H9 (cell line): Measurements from ENCODE around the gene LRP3. TPM values are rescaled to one million over a fixed set of nuclear protein-coding genes. Genes with fewer than 3 reads are reported as not detected.

Source experiments
- DNase-seq: peaks from one replicate; pipeline ENCODE4 v3.0.0-alpha.2; 2017
- H2AFZ ChIP-seq: one replicate; pipeline ENCODE4 v1.6.1; 2013; ENCODE audit warnings: mild to moderate bottlenecking, low read length, control low read depth, moderate library complexity
- H2AK5ac ChIP-seq: 2 replicates; pipeline ENCODE4 v1.6.1; 2013; ENCODE audit warnings: low read length, control low read depth, mixed read lengths; ENCODE audit not compliant: insufficient read length
- H2BK120ac ChIP-seq: one replicate; pipeline ENCODE4 v1.6.1; 2013; ENCODE audit warnings: low read depth, mild to moderate bottlenecking, low read length, control low read depth, inconsistent platforms; ENCODE audit not compliant: poor library complexity, severe bottlenecking
- H2BK12ac ChIP-seq: 2 replicates; pipeline ENCODE4 v1.6.1; 2013; ENCODE audit warnings: low read length, control low read depth, mixed read lengths, low read depth; ENCODE audit not compliant: insufficient read length
- H2BK15ac ChIP-seq: 2 replicates; pipeline ENCODE4 v1.6.1; 2013; ENCODE audit warnings: low read depth, low read length, control low read depth
- H2BK20ac ChIP-seq: one replicate; pipeline ENCODE4 v1.6.1; 2013; ENCODE audit warnings: low read depth, mild to moderate bottlenecking, low read length, control low read depth, inconsistent platforms; ENCODE audit not compliant: poor library complexity, severe bottlenecking
- H2BK5ac ChIP-seq: 2 replicates; pipeline ENCODE4 v1.6.1; 2013; ENCODE audit warnings: low read length, control low read depth, mixed read lengths; ENCODE audit not compliant: insufficient read length
- H3K14ac ChIP-seq: 2 replicates; pipeline ENCODE4 v1.6.1; 2013; ENCODE audit warnings: low read length, control low read depth; ENCODE audit not compliant: insufficient read depth
- H3K18ac ChIP-seq: 2 replicates; pipeline ENCODE4 v1.6.1; 2013; ENCODE audit warnings: low read depth, mild to moderate bottlenecking, mixed read lengths, low read length, control low read depth; ENCODE audit not compliant: insufficient read length
- H3K23ac ChIP-seq: 2 replicates; pipeline ENCODE4 v1.6.1; 2013; ENCODE audit warnings: low read length, control low read depth, mixed read lengths, low read depth; ENCODE audit not compliant: insufficient read length
- H3K23me2 ChIP-seq: 2 replicates; pipeline ENCODE4 v1.6.1; 2013; ENCODE audit warnings: low read depth, mild to moderate bottlenecking, mixed read lengths, low read length, control low read depth; ENCODE audit not compliant: insufficient read length, poor library complexity, severe bottlenecking
- H3K27ac ChIP-seq: 2 replicates; pipeline ENCODE4 v1.5.1; 2013; ENCODE audit warnings: low read length, control low read depth, mixed read lengths, low read depth; ENCODE audit not compliant: insufficient read length
- H3K27me3 ChIP-seq: 2 replicates; pipeline ENCODE4 v1.6.1; 2013; ENCODE audit warnings: low read length, control low read depth, inconsistent platforms; ENCODE audit not compliant: insufficient read depth
- H3K4ac ChIP-seq: 2 replicates; pipeline ENCODE4 v1.6.1; 2013; ENCODE audit warnings: low read depth, mild to moderate bottlenecking, control low read depth, inconsistent platforms, low read length, moderate library complexity
- H3K4me1 ChIP-seq: 2 replicates; pipeline ENCODE4 v1.6.1; 2013; ENCODE audit warnings: low read length, control low read depth, inconsistent platforms; ENCODE audit not compliant: insufficient read depth
- H3K4me2 ChIP-seq: 2 replicates; pipeline ENCODE4 v1.6.1; 2013; ENCODE audit warnings: low read length, control low read depth, mixed read lengths; ENCODE audit not compliant: insufficient read length, insufficient read depth
- H3K56ac ChIP-seq: 2 replicates; pipeline ENCODE4 v1.6.1; 2013; ENCODE audit warnings: low read depth, mild to moderate bottlenecking, mixed read lengths, low read length, control low read depth; ENCODE audit not compliant: insufficient read length
- H3K79me1 ChIP-seq: 2 replicates; pipeline ENCODE4 v1.6.1; 2013; ENCODE audit warnings: low read depth, mild to moderate bottlenecking, moderate library complexity, low read length, control low read depth, inconsistent platforms; ENCODE audit not compliant: insufficient read depth, poor library complexity, severe bottlenecking
- H3K79me2 ChIP-seq: 2 replicates; pipeline ENCODE4 v1.6.1; 2013; ENCODE audit warnings: low read length, control low read depth, inconsistent platforms; ENCODE audit not compliant: insufficient read depth
- H3K9ac ChIP-seq: 2 replicates; pipeline ENCODE4 v1.6.1; 2013; ENCODE audit warnings: low read length, control low read depth, mixed read lengths; ENCODE audit not compliant: insufficient read length; ENCODE audit errors: extremely low read depth
- H3K9me3 ChIP-seq: one replicate; pipeline ENCODE4 v1.6.1; 2013; ENCODE audit warnings: low read depth, low read length, inconsistent platforms; ENCODE audit not compliant: control insufficient read depth
- H3T11ph ChIP-seq: one replicate; pipeline ENCODE4 v1.6.1; 2013; ENCODE audit warnings: mild to moderate bottlenecking, low read length, control low read depth, inconsistent platforms
- H4K20me1 ChIP-seq: one replicate; pipeline ENCODE4 v1.6.1; 2013; ENCODE audit not compliant: control insufficient read depth, insufficient read length, insufficient read depth
- H4K5ac ChIP-seq: 2 replicates; pipeline ENCODE4 v1.6.1; 2013; ENCODE audit warnings: low read depth, mild to moderate bottlenecking, mixed read lengths, low read length, control low read depth; ENCODE audit not compliant: insufficient read length
- H4K8ac ChIP-seq: replicated peaks from 2 replicates; pipeline ENCODE4 v1.6.1; 2013; ENCODE audit warnings: low read length, control low read depth, mixed read lengths, low read depth; ENCODE audit not compliant: insufficient read length
- H4K91ac ChIP-seq: 2 replicates; pipeline ENCODE4 v1.6.1; 2013; ENCODE audit warnings: low read depth, mild to moderate bottlenecking, moderate library complexity, mixed read lengths, low read length, control low read depth; ENCODE audit not compliant: insufficient read length
- H3K27ac Mint-ChIP-seq, 3 experiments: 2 replicates in 2 of 3; 3 replicates in 1 of 3; pipeline ENCODE4 v1.8.0; 2020 to 2021; ENCODE audit warnings: mixed read lengths in 3 of 3, mild to moderate bottlenecking in 1 of 3, moderate library complexity in 1 of 3
- H3K27me3 Mint-ChIP-seq: 2 replicates; pipeline ENCODE4 v1.8.0; 2021; ENCODE audit warnings: low read depth, mild to moderate bottlenecking, moderate library complexity, mixed read lengths
- H3K36me3 Mint-ChIP-seq, 3 experiments: 2 replicates in 2 of 3; 3 replicates in 1 of 3; pipeline ENCODE4 v1.8.0; 2020 to 2021; ENCODE audit warnings: low read depth in 3 of 3, mixed read lengths in 3 of 3; ENCODE audit not compliant: insufficient read depth in 1 of 3
- H3K4me1 Mint-ChIP-seq, 2 experiments: 2 replicates each; pipeline ENCODE4 v1.8.0; 2020; ENCODE audit warnings: mixed read lengths in 2 of 2
- H3K4me3 Mint-ChIP-seq, 2 experiments: 2 replicates in 1 of 2; 3 replicates in 1 of 2; pipeline ENCODE4 v1.8.0; 2020 to 2021; ENCODE audit warnings: mild to moderate bottlenecking in 2 of 2, mixed read lengths in 2 of 2, moderate library complexity in 1 of 2
- H3K9me3 Mint-ChIP-seq, 2 experiments: 2 replicates in 1 of 2; 3 replicates in 1 of 2; pipeline ENCODE4 v1.8.0; 2020; ENCODE audit warnings: mild to moderate bottlenecking in 2 of 2, mixed read lengths in 2 of 2, moderate library complexity in 1 of 2
- CTCF ChIP-seq: fragments of 200-600 bp; sonication (generic); conservative IDR thresholded peaks from 3 replicates; pipeline ENCODE4 v1.8.0; 2021; ENCODE audit warnings: antibody characterized with exemption, mild to moderate bottlenecking
- WGBS: extraction: QIAGEN DNeasy Blood & Tissue Kit; methylation state at CpG from one replicate; pipeline ENCODE4 v1.1.7; 2013; ENCODE audit warnings: missing lambda C conversion rate, low lambda C conversion rate, mixed read lengths; ENCODE audit not compliant: insufficient read length; ENCODE audit errors: extremely low coverage; 5-methylcytosine and 5-hydroxymethylcytosine counted together
- total RNA-seq: library from RNA; stranded (reverse); gene quantifications from 2 replicates; pipeline ENCODE4 v1.2.1, GENCODE V29; 2021

LRP3 gene
- total RNA-seq, 1 experiment from 2014 or later: 29.2 TPM

- WGBS: no CpG with 5 or more reads among the region's 6 CpGs
Observed at GRCh38 chr19:33191501-33191900, 2.6 kb upstream of the LRP3 start.

More at GRCh38 chr19:33191501-33191900, 2.6 kb upstream of the LRP3 start:
- no peak overlapping the region for H2BK120ac ChIP-seq
- no peak overlapping the region for H3K14ac ChIP-seq
- no peaks in the 10 kb centered on the region; the same call in 1 of the 2 replicates for H3K27me3 ChIP-seq
- H4K5ac ChIP-seq: no peak overlapping the region
- H2BK5ac ChIP-seq: no peak overlapping the region
- H3K4me1 ChIP-seq: no peaks in the 10 kb centered on the region
- H3K79me1 ChIP-seq: no peaks in the 10 kb centered on the region
- Mint-ChIP-seq H3K4me3 (no peak overlapping the region), H3K27ac (no peak overlapping the region), H3K27me3 (peaks cover 43% of the 10 kb centered on the region), H3K9me3 (peaks cover 0 to 1% of the 10 kb centered on the region in 2 experiments; a peak in 2 of 5 replicates), H3K4me1 (peaks cover 9 to 10% of the 10 kb centered on the region in 2 experiments), H3K36me3 (no peaks in the 10 kb centered on the region)
- H3K27ac ChIP-seq: no peak overlapping the region
- H2AK5ac ChIP-seq: no peak overlapping the region
- H3K9ac ChIP-seq: no peak overlapping the region
- no peak overlapping the region for H3K4ac ChIP-seq
- H2AFZ ChIP-seq: no peak overlapping the region
- H2BK15ac ChIP-seq: no peak overlapping the region
- H2BK20ac ChIP-seq: no peak overlapping the region
- DNase-seq: no peak
- no peaks in the 10 kb centered on the region for H3K23me2 ChIP-seq
- no peaks in the 10 kb centered on the region for H4K20me1 ChIP-seq
- no peak overlapping the region for H4K8ac ChIP-seq
- H3K4me2 ChIP-seq: no peak overlapping the region
- H3K79me2 ChIP-seq: no peaks in the 10 kb centered on the region
- H3K56ac ChIP-seq: no peak overlapping the region
- no peak overlapping the region for H3K18ac ChIP-seq
- no peaks in the 10 kb centered on the region for H3K9me3 ChIP-seq
- H2BK12ac ChIP-seq: no peak overlapping the region
- no peak overlapping the region for H3K23ac ChIP-seq
- no peak overlapping the region for H4K91ac ChIP-seq
- H3T11ph ChIP-seq: no peak overlapping the region
- no peak for TF ChIP-seq CTCF
